ENCODE results near the gene HOXB9. TPM values are rescaled to one million over a fixed set of nuclear protein-coding genes. Genes with fewer than 3 reads are reported as not detected.

HOXB9 gene
- total and polyA plus RNA-seq, 2 of the 13 experiments (the other 11 are each of a cell fraction or from before 2014, with no cell fraction given) = not detected

DNA sequence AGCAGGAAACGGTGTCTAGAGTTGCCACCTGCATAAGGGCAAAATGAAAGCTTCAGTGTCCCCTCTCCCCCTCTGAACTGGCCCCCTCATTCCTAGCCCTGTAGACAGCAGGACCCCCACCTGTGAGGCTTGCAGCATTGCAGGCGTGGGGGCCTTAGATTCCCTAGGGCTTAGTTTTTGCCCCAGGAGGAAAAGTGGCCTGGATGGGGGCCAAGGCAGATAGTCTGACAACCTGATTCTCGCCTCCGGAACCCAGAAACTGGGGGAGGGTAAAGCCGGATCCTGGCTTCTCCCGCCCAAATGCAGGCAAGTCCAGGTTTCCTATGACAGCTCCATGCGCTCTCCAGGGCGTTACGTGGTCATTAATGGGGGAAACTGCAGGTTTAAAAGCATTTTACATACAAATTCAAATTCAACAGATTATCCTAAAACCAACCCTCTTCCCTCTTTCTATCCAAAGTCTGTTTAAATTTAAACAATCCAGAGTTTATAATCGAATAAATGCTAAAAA is 20.7 kb downstream of the HOXB9 start (continued):
- TF ChIP-seq RNF2 (conservative IDR thresholded peaks at IDR 0.05; ENCODE audit: low read depth) = no peak
- no peak for TF ChIP-seq ARID2 (CRISPR knock-in tag; IDR thresholded peaks at IDR 0.05; ENCODE audit: borderline replicate concordance)
- TF ChIP-seq SIX1 (CRISPR knock-in tag; IDR thresholded peaks at IDR 0.05; ENCODE audit: borderline replicate concordance) = no peak

DNA sequence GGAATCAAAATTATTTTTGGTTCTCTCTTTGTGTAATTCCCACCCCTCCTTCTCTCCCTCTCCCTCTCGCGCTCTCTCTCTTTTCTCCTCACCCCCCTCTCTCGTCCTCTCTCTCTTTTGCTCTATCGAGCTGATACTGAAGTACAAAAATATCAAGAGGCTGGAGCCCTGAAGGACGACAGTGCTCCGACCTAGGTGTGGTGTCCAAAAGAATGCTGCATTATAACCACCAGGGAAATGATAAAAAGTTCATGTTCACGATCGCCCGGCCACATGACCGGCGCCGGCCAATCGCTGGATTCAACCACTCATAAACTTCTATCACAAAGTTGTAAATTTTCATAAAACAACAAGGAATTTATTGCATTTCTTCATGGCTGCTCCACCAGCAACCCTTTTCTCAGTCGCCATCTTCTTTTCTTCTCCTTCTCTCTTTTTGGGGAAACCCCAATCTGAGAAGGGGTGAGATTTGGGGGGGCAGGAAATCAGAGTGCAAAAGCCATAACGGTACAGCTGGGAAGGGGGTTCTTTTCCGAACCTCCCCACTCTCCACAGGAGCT is 21.3 kb downstream of the HOXB9 start, which contains the start of gene HOXB6:
Gene HOXB6 (minus strand): TSS at position 217 of the 560 bp plus-strand sequence. CDS start 6,836 bp downstream, outside the sequence.
- BruUV-seq (replicated peaks) = no TSS peak
- H3K36me3 ChIP-seq (replicated peaks in 1 of 2; ENCODE audit: control insufficient read depth in 1 of 2, insufficient read depth in 2 of 2, low read length in 2 of 2) = no peaks in the 10 kb centered on the region
- ChIA-PET POLR2A (no interaction called here), CTCF (ENCODE audit: low intra/inter-chr PET ratio, low total read pairs) (no interaction called here)
- FAIRE-seq = no peak
- peaks cover 2% of the 10 kb centered on the region; the same call in 1 of the 2 replicates for H4K20me1 ChIP-seq (ENCODE audit: insufficient read depth, low read length)
- no peak within 1 kb of the TSS for H3K9ac ChIP-seq (ENCODE audit: insufficient read depth, low read depth, low read length)
- no peaks in the 10 kb centered on the region for H3K79me2 ChIP-seq (ENCODE audit: insufficient read depth, low read length)
- DNase-seq (ENCODE audit: low spot score) = no peak
- no peak for ATAC-seq
- H2AFZ ChIP-seq (ENCODE audit: low read length) = no peak within 1 kb of the TSS
- H3K4me3 ChIP-seq (replicated peaks in 1 of 3; ENCODE audit: insufficient read depth in 1 of 3, low read depth in 2 of 3, low read length in 3 of 3) = no peak within 1 kb of the TSS
- TF ChIP-seq KAT7 (CRISPR knock-in tag; IDR thresholded peaks at IDR 0.05; ENCODE audit: borderline replicate concordance) (no peak), FOSL2 (CRISPR knock-in tag; IDR thresholded peaks at IDR 0.05) (no peak)
- H3K9me3 ChIP-seq (ENCODE audit: low read length) = no peaks in the 10 kb centered on the region
- no peak within 1 kb of the TSS for H3K4me2 ChIP-seq (ENCODE audit: low read depth, low read length)
- H3K4me1 ChIP-seq (ENCODE audit: insufficient read depth, low read length) = peaks cover 11% of the 10 kb centered on the region
- WGBS (ENCODE audit: low lambda C conversion rate) = 18% methylated on average over 16 of the region's 16 CpGs
- intact Hi-C loops (cut with micrococcal nuclease; ENCODE audit: unreplicated experiment) (no loop called here), in situ Hi-C loops (cut with HindIII; ENCODE audit: extremely low pct_ligation_motif_present, low pct_unique_long_range_greater_than_20kb) (no loop called here)
- peaks cover 25 to 95% of the 10 kb centered on the region in 2 experiments; a peak in 4 of 5 replicates for H3K27me3 ChIP-seq (ENCODE audit: control insufficient read depth in 1 of 2, insufficient read depth in 2 of 2, low read length in 2 of 2)
- no peak within 1 kb of the TSS for H3K27ac ChIP-seq (ENCODE audit: extremely low read length, insufficient read depth, low read length)

Measured in HepG2 (cell line).